Measurements from ENCODE around the gene PPP4R3C.

DNA sequence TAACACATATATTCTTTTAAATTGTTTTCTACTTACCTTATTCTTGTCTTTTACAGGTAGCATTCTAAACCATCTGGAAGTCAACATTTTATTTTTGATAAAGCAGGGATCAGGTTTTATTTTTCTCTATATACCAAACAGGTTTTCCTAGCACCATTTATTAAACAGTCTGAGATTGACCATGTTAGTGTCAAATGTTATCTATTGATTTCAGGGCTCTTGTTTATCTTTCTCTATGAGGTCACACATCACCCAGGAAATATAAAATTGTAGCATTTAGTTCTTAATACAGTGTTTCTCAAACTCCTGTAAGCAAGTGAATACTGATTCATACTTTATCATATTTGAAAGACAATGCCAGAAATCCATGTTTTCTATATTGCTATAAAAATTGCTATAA, 28.1 kb downstream of the PPP4R3C start:
- TF ChIP-seq POLR2A (IDR thresholded peaks at IDR 0.05; ENCODE audit: low read length) (no peak), ZFP36 (IDR thresholded peaks at IDR 0.05; ENCODE audit: borderline replicate concordance, partially characterized antibody) (no peak), HOXB13 (CRISPR knock-in tag; IDR thresholded peaks at IDR 0.05; ENCODE audit: low read depth) (no peak), ZNF302 (CRISPR knock-in tag; IDR thresholded peaks at IDR 0.05) (no peak), HOXA7 (CRISPR knock-in tag; IDR thresholded peaks at IDR 0.05) (no peak), BHLHE40 (IDR thresholded peaks at IDR 0.05; ENCODE audit: low read depth, low read length) (no peak), RFX5 (IDR thresholded peaks at IDR 0.05) (no peak)
- TF ChIP-seq, protein P1, sequence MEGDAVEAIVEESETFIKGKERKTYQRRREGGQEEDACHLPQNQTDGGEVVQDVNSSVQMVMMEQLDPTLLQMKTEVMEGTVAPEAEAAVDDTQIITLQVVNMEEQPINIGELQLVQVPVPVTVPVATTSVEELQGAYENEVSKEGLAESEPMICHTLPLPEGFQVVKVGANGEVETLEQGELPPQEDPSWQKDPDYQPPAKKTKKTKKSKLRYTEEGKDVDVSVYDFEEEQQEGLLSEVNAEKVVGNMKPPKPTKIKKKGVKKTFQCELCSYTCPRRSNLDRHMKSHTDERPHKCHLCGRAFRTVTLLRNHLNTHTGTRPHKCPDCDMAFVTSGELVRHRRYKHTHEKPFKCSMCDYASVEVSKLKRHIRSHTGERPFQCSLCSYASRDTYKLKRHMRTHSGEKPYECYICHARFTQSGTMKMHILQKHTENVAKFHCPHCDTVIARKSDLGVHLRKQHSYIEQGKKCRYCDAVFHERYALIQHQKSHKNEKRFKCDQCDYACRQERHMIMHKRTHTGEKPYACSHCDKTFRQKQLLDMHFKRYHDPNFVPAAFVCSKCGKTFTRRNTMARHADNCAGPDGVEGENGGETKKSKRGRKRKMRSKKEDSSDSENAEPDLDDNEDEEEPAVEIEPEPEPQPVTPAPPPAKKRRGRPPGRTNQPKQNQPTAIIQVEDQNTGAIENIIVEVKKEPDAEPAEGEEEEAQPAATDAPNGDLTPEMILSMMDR (IDR thresholded peaks at IDR 0.05) = no peak
- TF ChIP-seq, protein P2, sequence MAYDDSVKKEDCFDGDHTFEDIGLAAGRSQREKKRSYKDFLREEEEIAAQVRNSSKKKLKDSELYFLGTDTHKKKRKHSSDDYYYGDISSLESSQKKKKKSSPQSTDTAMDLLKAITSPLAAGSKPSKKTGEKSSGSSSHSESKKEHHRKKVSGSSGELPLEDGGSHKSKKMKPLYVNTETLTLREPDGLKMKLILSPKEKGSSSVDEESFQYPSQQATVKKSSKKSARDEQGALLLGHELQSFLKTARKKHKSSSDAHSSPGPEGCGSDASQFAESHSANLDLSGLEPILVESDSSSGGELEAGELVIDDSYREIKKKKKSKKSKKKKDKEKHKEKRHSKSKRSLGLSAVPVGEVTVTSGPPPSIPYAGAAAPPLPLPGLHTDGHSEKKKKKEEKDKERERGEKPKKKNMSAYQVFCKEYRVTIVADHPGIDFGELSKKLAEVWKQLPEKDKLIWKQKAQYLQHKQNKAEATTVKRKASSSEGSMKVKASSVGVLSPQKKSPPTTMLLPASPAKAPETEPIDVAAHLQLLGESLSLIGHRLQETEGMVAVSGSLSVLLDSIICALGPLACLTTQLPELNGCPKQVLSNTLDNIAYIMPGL (CRISPR knock-in tag; IDR thresholded peaks at IDR 0.05; ENCODE audit: borderline replicate concordance) = no peak
